HG02885 (cell line): Measurements from ENCODE around the gene BRD3.
A peak's percentile ranks its signal among the peaks of the same experiment; 100 is the strongest.
"Not testable (repeated sequence)": the region's sequence is repeated elsewhere in the genome, so short reads cannot be mapped to it uniquely, and the experiment has no call there.

Experiments used
- ATAC-seq: cut with Tn5 transposase; IDR thresholded peaks from one replicate; pipeline ENCODE4 v1.9.1; 2021; ENCODE audit warnings: mild to moderate bottlenecking; ENCODE audit not compliant: unreplicated experiment, poor library complexity

Gene BRD3

DNA sequence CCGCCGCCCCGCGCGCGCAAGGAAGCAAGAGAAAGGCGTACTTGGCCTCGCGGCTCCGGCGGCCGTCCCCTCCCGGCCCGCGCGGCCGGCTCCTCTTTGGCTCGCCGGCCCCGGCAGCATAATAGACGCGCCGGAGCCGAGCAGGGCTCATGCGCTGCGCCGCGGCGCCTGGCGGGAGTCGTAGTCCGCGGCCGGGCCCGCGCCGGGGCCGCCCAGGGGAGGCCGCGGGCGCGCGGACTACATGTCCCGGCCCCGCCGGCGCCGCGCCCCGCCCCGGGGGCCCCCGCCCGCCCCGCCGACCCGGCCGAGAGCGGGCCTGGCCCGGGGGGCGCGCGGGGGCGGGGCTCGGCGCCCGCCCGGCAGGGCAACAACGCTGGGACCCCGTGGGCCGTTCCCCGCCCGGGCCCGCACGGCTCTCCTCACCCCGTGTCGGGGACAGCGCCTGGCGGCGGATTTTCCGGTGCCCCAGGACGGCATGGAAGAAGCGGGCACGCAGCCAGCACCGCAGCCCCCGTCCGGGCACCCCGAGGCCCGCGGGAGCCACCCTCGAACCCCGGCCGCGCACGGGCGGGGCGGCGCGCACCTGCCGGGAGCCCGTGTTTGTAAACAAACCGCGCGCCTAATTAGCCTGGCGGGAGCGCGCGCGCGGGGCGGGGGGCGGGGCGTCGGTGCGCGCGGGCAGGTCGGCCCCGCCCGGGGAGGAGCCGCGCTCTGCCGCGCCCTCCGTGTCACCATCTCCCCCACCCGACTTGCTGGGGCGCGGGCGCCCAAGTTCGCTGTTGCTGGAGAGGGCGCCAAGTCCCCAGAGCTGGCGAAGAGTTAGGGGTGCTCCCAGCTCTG is at the start of gene BRD3:
TSS of gene BRD3 (minus strand) at position 123 of the 840 bp plus-strand sequence. CDS start 14,549 bp downstream, outside the sequence.
- peak; percentile 79 for ATAC-seq

DNA sequence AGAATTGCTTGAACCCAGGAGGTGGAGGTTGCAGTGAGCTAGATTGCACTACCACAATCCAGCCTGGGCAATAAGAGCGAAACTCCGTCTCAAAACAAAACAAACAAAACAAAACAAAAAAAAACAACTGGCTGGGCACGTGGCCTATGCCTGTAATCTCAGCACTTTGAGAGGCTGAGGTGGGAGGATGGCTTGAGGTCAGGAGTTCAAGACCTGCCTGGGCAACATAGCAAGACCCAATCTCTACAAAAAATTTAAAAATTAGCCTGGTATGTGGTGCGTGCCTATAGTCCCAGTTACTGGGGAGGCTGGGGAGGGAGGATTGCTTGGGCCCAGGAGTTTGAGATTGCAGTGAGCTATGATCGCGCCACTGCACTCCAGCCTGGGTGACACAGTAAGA is 44.7 kb upstream of the BRD3 start:
- ATAC-seq = no peak

DNA sequence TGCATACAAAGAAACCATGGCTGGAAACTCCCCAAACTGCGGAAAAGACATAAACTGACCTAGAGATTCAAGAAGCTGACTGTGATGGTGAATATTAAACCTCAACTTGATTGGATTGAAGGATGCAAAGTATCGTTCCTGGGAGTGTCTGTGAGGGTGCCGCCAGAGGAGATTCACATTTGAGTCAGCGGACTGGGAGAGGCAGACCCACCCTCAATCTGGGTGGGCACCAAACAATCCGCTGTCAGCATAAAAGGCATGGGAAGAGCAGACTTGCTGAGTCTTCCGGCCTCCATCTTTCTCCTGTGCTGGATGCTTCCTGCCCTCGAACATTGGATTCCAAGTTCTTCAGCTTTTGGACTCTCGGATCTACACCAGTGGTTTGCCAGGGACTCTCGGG is 43.2 kb upstream of the BRD3 start:
- no peak for ATAC-seq

DNA sequence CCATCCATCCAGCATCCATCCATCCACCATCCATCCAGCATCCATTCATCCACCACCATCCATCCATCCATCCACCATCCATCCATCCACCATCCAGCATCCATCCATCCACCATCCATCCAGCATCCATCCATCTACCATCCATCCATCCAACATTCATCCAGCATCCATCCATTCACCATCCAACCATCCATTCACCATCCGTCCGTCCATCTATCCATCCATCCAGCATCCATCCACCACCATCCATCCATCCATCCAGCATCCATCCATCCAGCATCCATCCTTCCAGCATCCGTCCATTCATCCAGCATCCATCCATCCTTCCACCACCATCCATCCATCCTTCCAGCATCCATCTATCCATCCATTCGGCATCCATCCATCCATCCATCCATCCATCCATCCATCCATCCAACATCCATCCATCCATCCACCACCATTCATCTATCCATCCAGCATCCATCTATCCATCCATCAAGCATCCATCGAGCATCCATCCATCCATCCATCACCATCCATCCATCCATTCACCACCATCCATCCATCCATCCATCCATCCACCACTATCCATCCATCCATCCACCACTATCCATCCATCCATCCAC is 35.7 kb upstream of the BRD3 start:
- no peak for ATAC-seq

DNA sequence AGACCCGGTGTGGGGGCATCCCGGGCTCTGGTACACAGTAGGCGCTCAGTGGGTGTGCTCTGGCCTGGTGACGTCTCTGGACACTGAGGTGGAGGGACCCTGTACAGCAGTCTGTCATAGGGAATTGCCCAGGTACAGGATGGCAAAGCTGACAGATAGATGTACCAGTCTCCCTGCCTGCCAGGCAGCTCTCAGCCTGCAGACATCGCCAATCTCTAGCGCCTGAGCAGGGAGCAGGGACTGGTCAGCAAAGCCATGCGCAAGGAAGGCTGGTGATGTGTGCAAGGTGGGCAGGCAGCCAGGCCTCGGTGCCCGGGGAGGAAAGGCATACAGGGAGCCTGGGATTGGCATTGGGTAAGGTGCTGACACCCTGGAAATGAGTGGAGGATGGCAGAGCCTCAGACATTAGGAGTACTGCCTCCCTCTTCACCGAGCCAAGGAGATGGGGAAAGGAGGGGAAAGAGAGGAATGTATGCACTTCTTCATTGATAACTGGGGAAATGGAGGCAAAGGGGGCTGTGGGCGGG is 33.9 kb upstream of the BRD3 start:
- no peak for ATAC-seq

DNA sequence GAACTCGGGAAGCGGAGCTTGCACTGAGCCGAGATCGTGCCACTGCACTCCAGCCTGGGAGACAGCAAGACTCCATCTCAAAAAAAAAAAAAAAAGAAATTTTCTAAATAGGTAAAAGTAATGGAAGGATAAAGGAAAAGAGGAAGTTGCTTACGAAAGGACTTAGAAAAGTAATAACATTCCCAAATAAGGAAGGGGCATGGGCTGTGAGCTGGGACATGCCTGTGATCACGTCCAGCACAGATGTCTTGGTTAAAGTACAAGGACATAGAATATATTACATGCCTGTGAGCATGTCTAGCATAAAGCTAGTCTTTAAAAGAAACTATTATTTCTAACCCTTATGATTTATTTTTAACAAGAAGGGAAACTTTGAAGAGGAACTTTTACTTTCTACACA is 33.3 kb upstream of the BRD3 start:
- not testable (repeated sequence) for ATAC-seq

DNA sequence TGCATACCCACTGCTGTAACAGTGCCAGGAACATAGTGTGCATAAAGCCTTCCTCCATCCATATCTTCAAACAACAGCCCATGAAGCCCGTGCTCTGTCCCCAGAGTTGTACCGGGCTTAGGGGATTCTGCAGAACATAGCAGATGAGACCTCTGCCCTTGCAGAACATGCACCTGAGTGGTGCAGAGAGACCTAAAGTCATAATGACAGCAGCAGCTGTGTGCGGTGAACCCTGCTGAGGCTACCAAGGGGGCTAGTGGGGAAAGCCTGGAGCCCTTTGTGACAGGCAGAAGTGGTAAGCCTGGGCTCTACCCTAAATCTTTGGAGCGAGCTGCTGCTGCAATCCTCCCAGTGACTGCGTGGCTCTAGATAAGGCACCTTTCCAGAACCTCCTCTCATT is 32.2 kb upstream of the BRD3 start:
- ATAC-seq = no peak

DNA sequence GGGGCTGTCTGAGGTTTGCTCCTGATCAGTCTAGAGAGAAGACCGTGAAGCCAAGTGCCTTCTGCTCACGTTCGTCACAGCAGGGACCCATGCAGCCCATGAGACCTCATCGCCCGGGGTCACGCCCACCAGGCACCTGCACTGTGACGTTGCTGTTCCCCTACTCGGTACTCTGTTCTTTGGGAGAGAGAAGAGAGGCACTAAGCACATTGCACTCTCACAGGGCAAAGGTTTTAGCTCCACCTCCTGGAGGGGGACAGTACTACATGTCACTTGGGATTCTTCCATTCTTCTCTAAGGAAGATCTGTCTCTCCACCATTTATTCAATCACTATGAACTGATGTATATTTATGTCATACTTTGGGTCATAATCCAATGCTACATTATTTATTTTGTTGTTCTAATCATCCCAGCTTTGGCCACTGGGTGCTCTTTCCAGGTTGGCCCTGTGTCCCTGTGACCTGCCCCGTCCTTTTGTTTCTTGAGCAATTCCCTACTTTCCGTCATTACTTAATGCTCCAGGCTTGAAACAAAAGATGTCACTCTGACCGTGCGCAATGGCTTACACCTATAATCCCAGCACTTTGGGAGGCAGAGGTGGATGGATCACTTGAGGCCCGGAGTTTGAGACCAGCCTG is 31.4 kb upstream of the BRD3 start:
- no peak for ATAC-seq

DNA sequence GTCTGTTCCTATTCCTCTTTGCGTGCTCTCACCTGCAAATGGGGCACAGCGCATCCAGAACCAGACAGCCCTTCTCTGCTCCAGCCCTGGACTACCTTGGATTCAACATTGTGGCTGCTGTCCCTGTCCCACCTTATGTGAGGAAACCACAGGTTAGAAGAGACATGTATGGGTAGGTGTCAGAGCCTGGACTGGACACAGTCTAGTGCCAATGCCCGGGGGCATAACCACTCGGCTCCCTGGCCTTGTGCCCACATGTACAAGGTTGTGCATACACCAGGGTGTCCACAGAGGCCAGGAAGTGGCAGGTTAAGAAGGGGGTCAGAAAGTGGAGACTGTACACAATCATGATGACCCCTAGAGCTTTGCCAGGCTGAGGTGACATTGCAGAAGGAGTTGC is 22.1 kb upstream of the BRD3 start:
- no peak for ATAC-seq

DNA sequence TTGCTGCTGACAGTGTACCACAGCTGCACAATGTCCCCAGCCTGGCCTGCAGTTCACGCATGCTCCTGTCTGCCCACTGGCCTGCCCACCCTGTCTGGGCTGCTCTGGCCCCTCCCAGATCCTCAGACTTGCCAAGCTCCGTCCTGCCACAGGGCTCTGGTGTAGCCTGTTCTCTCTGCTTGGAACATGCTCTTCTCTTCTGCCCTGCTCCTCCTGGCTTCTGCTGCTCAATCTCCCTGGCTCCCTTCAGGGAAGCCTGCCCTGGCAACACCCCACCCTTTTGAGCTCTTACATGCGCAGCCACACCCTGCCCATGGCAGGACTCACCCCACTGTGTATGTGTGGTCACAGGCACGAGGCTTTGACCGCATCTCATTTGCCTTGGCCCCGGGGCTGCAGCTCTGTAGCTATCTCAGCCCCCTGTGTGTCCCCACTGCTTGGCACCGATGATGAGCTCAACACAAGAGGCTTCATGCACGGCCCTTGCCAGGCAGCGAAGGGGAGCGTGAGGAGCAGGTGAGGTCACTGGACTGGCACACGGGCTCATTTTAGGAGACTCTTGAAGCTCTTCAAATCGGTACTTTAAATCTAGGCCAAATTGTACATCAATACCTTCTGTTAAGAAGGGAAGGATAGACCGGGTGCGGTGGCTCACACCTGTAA is 20.4 kb upstream of the BRD3 start:
- no peak for ATAC-seq

DNA sequence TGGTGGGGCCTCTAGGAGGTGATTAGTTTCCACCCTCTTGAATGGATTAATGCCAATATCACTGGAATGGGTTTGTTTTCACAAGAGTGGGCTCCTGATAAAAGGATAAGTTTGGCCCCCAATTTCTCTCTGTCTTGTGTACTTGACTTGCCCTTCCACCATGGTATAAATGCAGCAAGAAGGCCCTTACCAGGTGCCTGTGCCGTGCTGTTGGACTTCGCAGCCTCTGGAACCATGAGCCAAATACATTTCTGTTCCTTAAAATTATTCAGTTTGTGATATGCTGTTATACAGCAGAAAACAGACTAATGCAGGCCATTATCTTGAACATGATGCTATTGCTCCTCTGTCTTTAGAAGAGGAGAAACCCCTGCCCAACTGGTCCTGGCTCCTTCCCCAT is 17.8 kb upstream of the BRD3 start:
- ATAC-seq = no peak

DNA sequence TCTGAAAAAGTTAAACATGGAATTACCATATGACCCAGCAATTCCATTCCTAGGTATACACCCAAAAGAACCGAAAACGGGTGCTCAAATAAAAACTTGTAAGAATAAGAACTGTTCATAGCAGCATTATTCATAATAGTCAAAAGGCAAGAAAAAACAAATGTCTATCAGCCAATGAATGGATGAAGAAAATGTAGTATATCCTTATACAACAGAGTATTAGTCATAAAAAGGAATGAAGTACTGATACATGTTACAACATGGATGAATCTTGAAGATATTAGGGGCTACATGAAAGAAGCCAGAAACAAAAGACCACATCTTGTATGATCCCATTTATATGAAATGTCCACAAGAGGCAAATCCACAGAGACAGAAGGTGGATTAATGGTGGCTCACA is 15.6 kb upstream of the BRD3 start:
- no peak for ATAC-seq

DNA sequence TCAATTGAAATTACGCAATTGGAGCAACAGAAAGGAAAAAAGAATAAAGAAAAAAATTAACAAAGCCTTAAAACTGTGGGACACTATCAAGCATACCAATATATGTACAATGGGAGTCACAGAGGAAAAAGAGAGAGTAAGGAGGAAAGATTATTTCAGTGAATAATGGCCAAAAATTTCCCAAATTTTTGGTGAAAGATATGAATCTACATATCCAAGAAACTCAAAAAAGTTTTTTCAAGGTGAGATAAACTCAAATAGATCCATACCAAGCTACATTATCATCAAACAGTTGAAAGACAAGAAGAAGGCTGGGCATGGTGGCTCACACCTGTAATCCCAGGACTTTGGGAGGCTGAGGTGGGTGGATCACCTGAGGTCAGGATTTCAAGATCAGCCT is 8.8 kb upstream of the BRD3 start:
- ATAC-seq = no peak

DNA sequence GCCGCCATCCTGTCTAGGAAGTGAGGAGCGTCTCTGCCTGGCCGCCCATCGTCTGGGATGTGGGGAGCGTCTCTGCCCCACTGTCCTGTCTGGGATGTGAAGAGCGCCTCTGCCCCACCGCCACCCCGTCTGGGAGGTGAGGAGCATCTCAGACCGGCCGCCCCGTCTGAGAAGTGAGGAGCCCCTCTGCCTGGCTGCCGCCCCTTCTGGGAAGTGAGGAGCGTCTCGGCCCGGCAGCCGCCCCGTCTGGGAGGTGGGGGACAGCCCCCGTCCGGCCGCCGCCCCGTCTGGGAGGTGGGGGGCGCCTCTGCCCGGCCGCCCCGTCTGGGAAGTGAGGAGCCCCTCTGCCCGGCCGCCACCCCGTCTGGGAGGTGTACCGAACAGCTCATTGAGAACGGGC is 7.9 kb upstream of the BRD3 start:
- ATAC-seq = not testable (repeated sequence)

DNA sequence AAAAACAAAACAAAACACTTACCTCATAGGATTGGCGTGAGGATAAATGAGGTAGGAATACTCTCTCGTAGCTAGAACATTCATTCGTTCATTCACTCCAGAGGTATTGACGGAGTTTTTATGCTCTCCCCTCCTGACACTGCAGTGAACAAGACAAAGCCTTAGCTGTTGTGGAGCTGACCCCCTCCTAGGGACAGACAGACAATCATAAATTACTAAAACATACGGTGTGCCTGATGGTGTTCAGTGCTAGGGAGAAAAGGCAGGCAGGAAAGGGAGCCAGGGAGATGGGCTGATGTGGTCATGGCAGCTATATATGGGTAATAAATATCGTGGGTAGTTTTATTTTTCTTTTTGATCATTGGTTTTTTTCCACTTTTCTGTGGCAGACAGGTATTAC is 5.7 kb upstream of the BRD3 start:
- no peak for ATAC-seq

DNA sequence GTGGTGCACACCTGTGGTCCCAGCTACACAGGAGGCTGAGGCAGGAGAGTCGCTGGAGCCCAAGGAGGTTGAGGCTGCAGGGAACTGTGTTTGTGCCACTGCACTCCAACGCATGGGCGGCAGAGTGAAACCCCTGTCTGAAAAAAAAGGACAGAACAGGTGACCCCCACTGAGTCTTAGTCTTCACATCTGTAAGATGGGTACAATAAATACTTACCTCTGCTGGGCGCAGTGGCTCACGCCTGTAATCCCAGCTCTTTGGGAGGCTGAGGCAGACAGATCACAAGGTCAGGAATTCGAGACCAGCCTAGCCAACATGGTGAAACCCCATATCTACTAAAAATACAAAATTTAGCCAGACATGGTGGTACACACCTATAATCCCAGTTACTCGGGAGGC is 4.9 kb upstream of the BRD3 start:
- not testable (repeated sequence) for ATAC-seq

DNA sequence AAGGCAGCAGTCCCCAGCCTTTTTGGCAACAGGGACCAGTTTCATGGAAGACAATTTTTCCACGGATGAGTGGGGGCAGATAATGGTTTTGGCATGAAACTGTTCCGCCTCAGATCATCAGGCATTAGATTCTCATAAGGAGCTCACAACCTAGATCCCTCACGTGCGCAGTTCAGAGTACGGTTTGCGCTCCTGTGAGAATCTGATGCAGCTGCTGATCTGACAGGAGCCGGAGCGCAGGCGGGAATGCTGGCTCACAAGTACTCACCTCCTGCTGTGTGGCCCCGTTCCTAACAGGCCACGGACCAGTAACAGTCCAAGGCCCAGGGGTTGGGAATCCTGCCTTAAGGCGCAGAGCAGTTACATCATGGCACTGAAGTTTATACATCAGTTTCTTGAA is 3.3 kb upstream of the BRD3 start:
- ATAC-seq = no peak

DNA sequence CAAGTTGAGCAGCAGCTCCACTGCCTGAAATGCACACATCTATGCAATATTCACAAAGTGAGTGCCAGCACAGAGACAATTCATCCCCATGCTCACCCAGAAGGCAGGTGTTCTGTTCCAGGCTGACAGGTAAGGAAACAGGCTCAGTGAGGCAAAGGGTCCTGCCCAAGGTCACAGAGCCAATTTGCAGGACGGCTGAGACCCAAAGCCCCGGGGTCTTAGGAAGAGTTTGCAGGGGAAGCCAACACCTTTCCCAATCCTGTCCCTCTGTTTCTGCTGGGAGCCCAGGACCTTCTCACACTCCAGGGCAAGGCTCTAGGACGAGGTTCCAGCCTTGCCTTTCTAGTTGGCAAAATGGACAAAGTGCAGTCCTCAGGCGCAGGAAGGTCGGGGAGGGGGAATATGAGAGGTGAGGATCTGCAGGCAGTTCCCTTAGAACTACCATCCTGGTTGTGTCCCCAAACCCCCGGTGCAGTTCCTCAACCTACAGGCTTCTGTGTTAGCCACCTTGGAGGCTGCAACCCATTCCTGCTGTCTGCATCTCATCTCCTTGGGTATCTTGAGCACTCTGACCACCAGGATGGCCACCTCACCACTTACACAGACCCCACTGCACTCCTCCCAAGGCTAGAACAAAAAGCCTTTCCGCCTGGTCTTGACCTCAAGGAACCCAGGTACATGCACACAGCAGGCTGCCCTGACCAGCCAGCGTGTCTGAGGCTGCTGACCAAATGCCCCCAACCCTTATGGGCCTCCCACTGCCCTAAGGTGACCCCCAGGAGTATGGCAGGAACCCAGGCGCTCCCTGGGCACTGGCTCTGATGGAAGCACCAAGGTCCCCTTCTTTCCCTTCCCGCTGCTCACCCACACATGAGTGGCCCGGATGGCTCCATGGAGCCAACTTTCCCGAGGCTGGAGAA is 1.9 kb upstream of the BRD3 start:
- ATAC-seq = no peak

DNA sequence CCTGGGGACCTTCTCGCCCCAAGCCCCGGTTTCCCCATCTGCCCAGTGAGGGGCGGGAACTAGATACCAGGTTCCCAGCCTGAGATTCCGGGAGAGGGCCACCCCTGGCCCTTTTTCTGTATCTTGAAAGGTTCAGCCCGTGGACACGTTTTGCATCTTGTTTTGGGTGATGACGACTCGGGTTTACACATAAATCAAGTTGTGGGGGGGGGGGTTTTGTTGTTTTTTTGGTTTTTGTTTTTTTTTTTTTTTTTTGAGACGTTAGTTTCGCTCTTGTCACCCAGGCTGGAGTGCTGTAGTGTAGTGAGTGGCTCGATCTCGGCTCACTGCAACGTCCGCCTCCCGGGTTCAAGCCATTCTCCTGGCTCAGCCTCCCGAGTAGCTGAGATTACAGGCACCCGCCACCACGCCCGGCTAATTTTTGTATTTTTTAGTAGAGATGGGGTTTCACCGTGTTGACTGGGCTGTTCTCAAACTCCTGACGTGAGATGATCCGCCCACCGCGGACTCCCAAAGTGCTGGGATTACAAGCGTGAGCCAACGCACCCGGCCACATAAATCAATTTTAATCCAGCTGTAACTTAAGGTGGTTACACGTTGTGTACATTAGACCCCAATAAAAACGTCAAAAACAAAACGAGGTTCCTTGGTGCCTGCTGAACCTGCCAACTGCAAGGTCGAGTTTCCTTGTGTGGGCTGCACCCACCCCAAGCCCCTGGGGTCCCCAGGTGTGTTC is 1.1 kb upstream of the BRD3 start:
- ATAC-seq = no peak
